H9 (cell line): ENCODE measurements around the gene ATF7IP2. TPM values are rescaled to one million over a fixed set of nuclear protein-coding genes. Genes with fewer than 3 reads are reported as not detected.

ENCODE experiments used
- DNase-seq: peaks from one replicate; pipeline ENCODE4 v3.0.0-alpha.2; 2017
- H2AFZ ChIP-seq: one replicate; pipeline ENCODE4 v1.6.1; 2013; ENCODE audit warnings: mild to moderate bottlenecking, low read length, control low read depth, moderate library complexity
- H2AK5ac ChIP-seq: 2 replicates; pipeline ENCODE4 v1.6.1; 2013; ENCODE audit warnings: low read length, control low read depth, mixed read lengths; ENCODE audit not compliant: insufficient read length
- H2BK120ac ChIP-seq: one replicate; pipeline ENCODE4 v1.6.1; 2013; ENCODE audit warnings: low read depth, mild to moderate bottlenecking, low read length, control low read depth, inconsistent platforms; ENCODE audit not compliant: poor library complexity, severe bottlenecking
- H2BK12ac ChIP-seq: 2 replicates; pipeline ENCODE4 v1.6.1; 2013; ENCODE audit warnings: low read length, control low read depth, mixed read lengths, low read depth; ENCODE audit not compliant: insufficient read length
- H2BK15ac ChIP-seq: 2 replicates; pipeline ENCODE4 v1.6.1; 2013; ENCODE audit warnings: low read depth, low read length, control low read depth
- H2BK20ac ChIP-seq: one replicate; pipeline ENCODE4 v1.6.1; 2013; ENCODE audit warnings: low read depth, mild to moderate bottlenecking, low read length, control low read depth, inconsistent platforms; ENCODE audit not compliant: poor library complexity, severe bottlenecking
- H2BK5ac ChIP-seq: 2 replicates; pipeline ENCODE4 v1.6.1; 2013; ENCODE audit warnings: low read length, control low read depth, mixed read lengths; ENCODE audit not compliant: insufficient read length
- H3K14ac ChIP-seq: 2 replicates; pipeline ENCODE4 v1.6.1; 2013; ENCODE audit warnings: low read length, control low read depth; ENCODE audit not compliant: insufficient read depth
- H3K18ac ChIP-seq: 2 replicates; pipeline ENCODE4 v1.6.1; 2013; ENCODE audit warnings: low read depth, mild to moderate bottlenecking, mixed read lengths, low read length, control low read depth; ENCODE audit not compliant: insufficient read length
- H3K23ac ChIP-seq: 2 replicates; pipeline ENCODE4 v1.6.1; 2013; ENCODE audit warnings: low read length, control low read depth, mixed read lengths, low read depth; ENCODE audit not compliant: insufficient read length
- H3K23me2 ChIP-seq: 2 replicates; pipeline ENCODE4 v1.6.1; 2013; ENCODE audit warnings: low read depth, mild to moderate bottlenecking, mixed read lengths, low read length, control low read depth; ENCODE audit not compliant: insufficient read length, poor library complexity, severe bottlenecking
- H3K27ac ChIP-seq: 2 replicates; pipeline ENCODE4 v1.5.1; 2013; ENCODE audit warnings: low read length, control low read depth, mixed read lengths, low read depth; ENCODE audit not compliant: insufficient read length
- H3K27me3 ChIP-seq: 2 replicates; pipeline ENCODE4 v1.6.1; 2013; ENCODE audit warnings: low read length, control low read depth, inconsistent platforms; ENCODE audit not compliant: insufficient read depth
- H3K4ac ChIP-seq: 2 replicates; pipeline ENCODE4 v1.6.1; 2013; ENCODE audit warnings: low read depth, mild to moderate bottlenecking, control low read depth, inconsistent platforms, low read length, moderate library complexity
- H3K4me1 ChIP-seq: 2 replicates; pipeline ENCODE4 v1.6.1; 2013; ENCODE audit warnings: low read length, control low read depth, inconsistent platforms; ENCODE audit not compliant: insufficient read depth
- H3K4me2 ChIP-seq: 2 replicates; pipeline ENCODE4 v1.6.1; 2013; ENCODE audit warnings: low read length, control low read depth, mixed read lengths; ENCODE audit not compliant: insufficient read length, insufficient read depth
- H3K56ac ChIP-seq: 2 replicates; pipeline ENCODE4 v1.6.1; 2013; ENCODE audit warnings: low read depth, mild to moderate bottlenecking, mixed read lengths, low read length, control low read depth; ENCODE audit not compliant: insufficient read length
- H3K79me1 ChIP-seq: 2 replicates; pipeline ENCODE4 v1.6.1; 2013; ENCODE audit warnings: low read depth, mild to moderate bottlenecking, moderate library complexity, low read length, control low read depth, inconsistent platforms; ENCODE audit not compliant: insufficient read depth, poor library complexity, severe bottlenecking
- H3K79me2 ChIP-seq: 2 replicates; pipeline ENCODE4 v1.6.1; 2013; ENCODE audit warnings: low read length, control low read depth, inconsistent platforms; ENCODE audit not compliant: insufficient read depth
- H3K9ac ChIP-seq: 2 replicates; pipeline ENCODE4 v1.6.1; 2013; ENCODE audit warnings: low read length, control low read depth, mixed read lengths; ENCODE audit not compliant: insufficient read length; ENCODE audit errors: extremely low read depth
- H3K9me3 ChIP-seq: one replicate; pipeline ENCODE4 v1.6.1; 2013; ENCODE audit warnings: low read depth, low read length, inconsistent platforms; ENCODE audit not compliant: control insufficient read depth
- H3T11ph ChIP-seq: one replicate; pipeline ENCODE4 v1.6.1; 2013; ENCODE audit warnings: mild to moderate bottlenecking, low read length, control low read depth, inconsistent platforms
- H4K20me1 ChIP-seq: one replicate; pipeline ENCODE4 v1.6.1; 2013; ENCODE audit not compliant: control insufficient read depth, insufficient read length, insufficient read depth
- H4K5ac ChIP-seq: 2 replicates; pipeline ENCODE4 v1.6.1; 2013; ENCODE audit warnings: low read depth, mild to moderate bottlenecking, mixed read lengths, low read length, control low read depth; ENCODE audit not compliant: insufficient read length
- H4K8ac ChIP-seq: replicated peaks from 2 replicates; pipeline ENCODE4 v1.6.1; 2013; ENCODE audit warnings: low read length, control low read depth, mixed read lengths, low read depth; ENCODE audit not compliant: insufficient read length
- H4K91ac ChIP-seq: 2 replicates; pipeline ENCODE4 v1.6.1; 2013; ENCODE audit warnings: low read depth, mild to moderate bottlenecking, moderate library complexity, mixed read lengths, low read length, control low read depth; ENCODE audit not compliant: insufficient read length
- H3K27ac Mint-ChIP-seq, 3 experiments: 2 replicates in 2 of 3; 3 replicates in 1 of 3; pipeline ENCODE4 v1.8.0; 2020 to 2021; ENCODE audit warnings: mixed read lengths in 3 of 3, mild to moderate bottlenecking in 1 of 3, moderate library complexity in 1 of 3
- H3K27me3 Mint-ChIP-seq: 2 replicates; pipeline ENCODE4 v1.8.0; 2021; ENCODE audit warnings: low read depth, mild to moderate bottlenecking, moderate library complexity, mixed read lengths
- H3K36me3 Mint-ChIP-seq, 3 experiments: 2 replicates in 2 of 3; 3 replicates in 1 of 3; pipeline ENCODE4 v1.8.0; 2020 to 2021; ENCODE audit warnings: low read depth in 3 of 3, mixed read lengths in 3 of 3; ENCODE audit not compliant: insufficient read depth in 1 of 3
- H3K4me1 Mint-ChIP-seq, 2 experiments: 2 replicates each; pipeline ENCODE4 v1.8.0; 2020; ENCODE audit warnings: mixed read lengths in 2 of 2
- H3K4me3 Mint-ChIP-seq, 2 experiments: 2 replicates in 1 of 2; 3 replicates in 1 of 2; pipeline ENCODE4 v1.8.0; 2020 to 2021; ENCODE audit warnings: mild to moderate bottlenecking in 2 of 2, mixed read lengths in 2 of 2, moderate library complexity in 1 of 2
- H3K9me3 Mint-ChIP-seq, 2 experiments: 2 replicates in 1 of 2; 3 replicates in 1 of 2; pipeline ENCODE4 v1.8.0; 2020; ENCODE audit warnings: mild to moderate bottlenecking in 2 of 2, mixed read lengths in 2 of 2, moderate library complexity in 1 of 2
- CTCF ChIP-seq: fragments of 200-600 bp; sonication (generic); conservative IDR thresholded peaks from 3 replicates; pipeline ENCODE4 v1.8.0; 2021; ENCODE audit warnings: antibody characterized with exemption, mild to moderate bottlenecking
- WGBS: extraction: QIAGEN DNeasy Blood & Tissue Kit; methylation state at CpG from one replicate; pipeline ENCODE4 v1.1.7; 2013; ENCODE audit warnings: missing lambda C conversion rate, low lambda C conversion rate, mixed read lengths; ENCODE audit not compliant: insufficient read length; ENCODE audit errors: extremely low coverage; 5-methylcytosine and 5-hydroxymethylcytosine counted together
- total RNA-seq: library from RNA; stranded (reverse); gene quantifications from 2 replicates; pipeline ENCODE4 v1.2.1, GENCODE V29; 2021

ATF7IP2 gene
- total RNA-seq, 1 experiment from 2014 or later = 21.5 TPM

- no peak overlapping the region for H3K56ac ChIP-seq
- H2BK20ac ChIP-seq = no peak overlapping the region
- Mint-ChIP-seq H3K4me1 (peaks cover 0 to 2% of the 10 kb centered on the region in 2 experiments; a peak in 1 of 4 replicates), H3K4me3 (no peak overlapping the region), H3K36me3 (no peaks in the 10 kb centered on the region; a peak in 1 of 7 replicates), H3K27me3 (no peaks in the 10 kb centered on the region), H3K9me3 (peaks cover 0 to 3% of the 10 kb centered on the region in 2 experiments; a peak in 2 of 5 replicates), H3K27ac (no peak overlapping the region)
- H3K23ac ChIP-seq = no peak overlapping the region
- no peak overlapping the region for H3K27ac ChIP-seq
- no peaks in the 10 kb centered on the region for H3K79me1 ChIP-seq
- no peak overlapping the region for H2BK5ac ChIP-seq
- no peaks in the 10 kb centered on the region for H4K20me1 ChIP-seq
- no peaks in the 10 kb centered on the region for H3K27me3 ChIP-seq
- no peak overlapping the region for H3K18ac ChIP-seq
- H2BK120ac ChIP-seq = no peak overlapping the region
- no peaks in the 10 kb centered on the region for H3K9me3 ChIP-seq
- no peak overlapping the region for H2AK5ac ChIP-seq
- H4K5ac ChIP-seq = no peak overlapping the region
- H3T11ph ChIP-seq = no peak overlapping the region
- no peak overlapping the region for H3K4me2 ChIP-seq
- no peak overlapping the region for H3K4ac ChIP-seq
- H2BK12ac ChIP-seq = no peak overlapping the region
- DNase-seq = no peak
- no peak overlapping the region for H2AFZ ChIP-seq
- WGBS = no CpG with 5 or more reads among the region's 2 CpGs
- TF ChIP-seq CTCF = no peak
- H2BK15ac ChIP-seq = no peak overlapping the region
- no peak overlapping the region for H4K91ac ChIP-seq
- H3K14ac ChIP-seq = no peak overlapping the region
- H3K9ac ChIP-seq = no peak overlapping the region
- no peaks in the 10 kb centered on the region for H3K23me2 ChIP-seq
- H3K79me2 ChIP-seq = no peaks in the 10 kb centered on the region
- no peak overlapping the region for H4K8ac ChIP-seq
- no peaks in the 10 kb centered on the region for H3K4me1 ChIP-seq
Observed at GRCh38 chr16:10371592-10371991, 14.3 kb upstream of the ATF7IP2 start.
